SW 1271 (cell line): ENCODE results near the gene GDI2.
A peak's percentile ranks its signal among the peaks of the same experiment; 100 is the strongest.
"Not testable (repeated sequence)": the region's sequence is repeated elsewhere in the genome, so short reads cannot be mapped to it uniquely, and the experiment has no call there.

ENCODE experiments used
- DNase-seq, 2 experiments: peaks; one replicate each; lab custom pipeline; 2025; lab: John Stamatoyannopoulos, UW

GDI2 gene

DNA sequence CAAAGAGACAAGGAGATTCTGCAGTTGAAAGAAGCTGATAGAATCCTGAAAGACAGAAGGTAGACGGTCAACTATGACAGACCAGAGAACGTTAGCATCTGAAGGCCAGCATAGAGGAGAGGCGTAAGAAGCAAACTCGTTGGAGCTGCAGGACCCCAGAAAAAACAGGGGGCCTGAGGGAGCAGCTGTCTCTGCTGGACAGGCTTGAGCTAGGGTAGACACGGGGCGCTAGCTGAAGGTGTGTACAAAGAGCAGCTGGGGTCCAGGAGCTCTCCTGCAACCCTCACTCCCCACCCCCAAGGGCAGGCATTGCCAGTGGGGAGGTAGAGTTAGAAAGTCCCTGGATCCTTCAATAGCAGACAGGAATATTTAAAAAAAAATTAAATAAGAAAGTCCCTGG, 14.6 kb upstream of the GDI2 start:
- DNase-seq, result no peak

DNA sequence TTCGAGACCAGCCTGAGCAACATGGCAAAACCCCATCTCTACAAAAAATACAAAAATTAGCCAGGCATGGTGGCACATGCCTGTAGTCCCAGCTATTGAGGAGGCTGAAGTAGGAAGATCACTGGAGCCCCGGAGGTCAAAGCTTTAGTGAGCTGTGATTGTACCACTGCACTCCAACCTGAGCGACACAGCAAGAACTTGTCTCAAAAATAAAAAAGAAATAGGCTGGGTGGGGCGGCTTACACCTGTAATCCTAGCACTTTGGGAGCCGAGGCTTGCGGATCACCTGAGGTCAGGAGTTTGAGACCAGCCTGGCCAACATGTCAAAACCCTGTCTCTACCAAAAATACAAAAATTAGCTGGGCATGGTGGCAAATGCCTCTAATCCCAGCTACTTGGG, 13.3 kb upstream of the GDI2 start:
- not testable (repeated sequence) for DNase-seq

DNA sequence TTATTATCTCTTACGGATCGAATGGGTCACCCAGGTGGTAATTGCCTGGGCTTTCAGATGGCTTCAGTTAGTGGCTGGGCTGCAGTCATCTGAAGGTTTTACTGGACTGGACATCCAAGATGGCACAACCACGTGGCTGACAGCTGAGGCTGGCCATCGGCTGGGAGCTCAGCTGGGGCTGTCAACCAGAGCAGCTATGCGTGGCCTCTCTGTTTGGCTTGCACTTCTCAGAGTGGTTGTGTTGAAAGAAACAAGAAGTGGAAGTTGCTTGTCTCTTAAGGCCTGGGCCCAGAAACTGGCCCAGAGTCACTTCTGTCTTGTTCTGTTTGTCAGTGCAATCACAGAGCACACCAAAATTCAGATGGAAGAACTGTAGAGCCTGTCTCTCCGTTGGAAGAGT, 5.7 kb upstream of the GDI2 start:
- no peak for DNase-seq

GRCh38 chr10:5818048-5818331, 4.8 kb upstream of the GDI2 start:
- DNase-seq, result no peak

DNA sequence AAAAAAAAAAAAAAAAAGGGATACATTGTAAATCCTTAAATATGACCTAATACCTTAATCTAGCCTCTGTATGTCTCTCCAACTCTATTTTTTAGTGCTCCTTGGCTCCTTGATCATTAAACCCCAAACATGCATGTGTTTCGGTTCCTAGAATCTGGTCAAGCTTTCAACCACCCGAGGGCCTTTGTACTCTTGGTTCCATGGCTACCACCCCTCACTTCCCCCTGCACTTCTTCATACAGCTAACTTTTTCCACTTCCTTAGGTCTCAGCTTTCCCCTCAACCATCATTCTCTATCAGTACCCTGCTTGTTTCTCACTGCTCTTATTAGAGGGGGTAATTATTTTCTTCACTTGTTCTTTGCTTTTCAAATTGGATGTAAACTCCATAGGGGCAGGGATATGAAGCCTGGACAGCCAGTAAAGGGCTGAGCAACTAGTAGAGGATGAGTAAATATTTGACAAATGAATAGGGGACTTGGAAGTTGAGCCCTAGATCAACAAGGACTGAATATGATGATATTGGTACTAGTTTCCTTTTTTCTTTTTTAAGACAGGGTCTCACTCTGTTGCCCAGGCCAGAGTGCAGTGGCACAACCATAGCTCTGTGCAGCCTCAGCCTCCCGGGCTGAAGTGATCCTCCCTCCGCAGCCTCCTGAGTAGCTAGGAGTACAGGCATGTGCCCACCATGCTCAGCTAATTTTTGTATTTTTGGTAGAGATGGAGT, 4.3 kb upstream of the GDI2 start:
- DNase-seq, result no peak

- no peak for DNase-seq
Measured at GRCh38 chr10:5816170-5816569, 2.9 kb upstream of the GDI2 start.

GRCh38 chr10:5814110-5815107, 1.2 kb upstream of the GDI2 start:
- peak in 1 of 2 experiments; percentile 52 for DNase-seq

DNA sequence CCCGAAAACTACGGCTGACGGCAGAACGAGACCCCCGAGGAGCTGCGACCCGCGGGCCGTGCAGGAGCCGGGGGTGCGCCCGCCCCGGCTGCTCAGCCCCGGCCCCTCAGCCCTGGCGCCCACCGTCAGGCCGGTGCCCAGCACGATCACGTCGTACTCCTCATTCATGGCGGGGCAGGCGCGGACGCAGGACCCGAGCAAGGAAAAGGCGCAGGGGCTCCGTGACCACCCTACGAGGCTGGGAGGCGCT, 218 bp downstream of the GDI2 start:
- DNase-seq, result no peak

DNA sequence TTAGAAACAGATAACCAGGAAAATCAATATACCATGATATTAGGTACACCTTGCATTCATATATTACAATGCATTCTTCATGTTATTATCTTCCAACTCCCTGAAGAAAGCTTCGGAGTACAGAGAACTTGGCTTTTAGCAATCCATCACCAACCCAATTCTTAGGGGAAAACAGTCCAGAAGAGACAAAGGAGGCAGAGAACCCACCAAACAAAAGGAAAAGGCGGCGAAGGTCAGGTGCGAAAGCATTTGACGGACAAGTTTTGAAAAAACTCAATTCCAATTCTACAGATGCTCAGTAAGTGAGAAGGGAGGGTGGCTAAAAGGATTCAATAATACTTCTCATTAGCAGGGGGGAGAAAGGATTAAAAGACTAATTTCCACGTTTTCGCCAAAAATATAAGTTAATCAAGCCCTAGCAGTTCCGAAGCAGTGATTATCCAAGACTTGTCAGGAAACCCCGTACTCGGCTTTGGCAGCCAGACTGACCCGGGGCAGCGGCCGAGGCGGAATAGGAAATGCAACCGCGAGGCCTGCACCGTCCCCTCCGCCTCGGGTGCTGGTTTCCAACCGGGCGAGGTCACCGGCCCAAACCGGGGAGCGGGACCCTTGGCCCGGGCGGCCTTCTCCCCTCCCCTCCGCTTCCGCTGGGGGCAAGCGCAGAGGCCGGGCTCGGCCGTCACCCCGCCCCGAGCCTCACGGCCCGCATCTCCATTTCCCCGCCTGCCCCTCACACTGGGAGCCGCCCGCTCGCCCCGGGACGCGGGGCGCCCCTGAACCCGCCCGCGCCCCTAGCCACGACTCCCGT, 747 bp downstream of the GDI2 start:
- peak in 1 of 2 experiments; percentile 8 for DNase-seq

DNA sequence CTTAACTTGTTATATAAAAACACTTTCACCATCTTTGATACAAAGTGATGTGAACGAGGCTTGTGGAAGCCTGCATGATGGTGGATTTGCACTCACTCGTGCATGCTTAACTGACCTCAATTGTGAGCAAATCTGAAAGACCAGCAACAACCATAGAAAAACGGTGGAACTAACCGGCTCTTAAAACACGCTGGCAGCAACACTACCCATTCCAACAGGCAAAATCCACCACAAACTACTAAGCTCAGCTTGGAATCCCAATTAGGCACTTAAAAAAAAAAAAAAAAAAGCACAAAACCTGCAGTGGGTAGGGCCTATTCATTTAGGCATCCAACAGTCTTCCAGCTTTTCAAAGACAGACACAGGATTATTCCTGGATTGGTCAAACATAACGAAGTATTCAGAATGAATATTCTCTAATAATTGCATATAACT, 1.8 kb downstream of the GDI2 start:
- DNase-seq, result peak in 1 of 2 experiments; percentile 41

GRCh38 chr10:5810225-5810624, 3.0 kb downstream of the GDI2 start:
- no peak for DNase-seq

DNA sequence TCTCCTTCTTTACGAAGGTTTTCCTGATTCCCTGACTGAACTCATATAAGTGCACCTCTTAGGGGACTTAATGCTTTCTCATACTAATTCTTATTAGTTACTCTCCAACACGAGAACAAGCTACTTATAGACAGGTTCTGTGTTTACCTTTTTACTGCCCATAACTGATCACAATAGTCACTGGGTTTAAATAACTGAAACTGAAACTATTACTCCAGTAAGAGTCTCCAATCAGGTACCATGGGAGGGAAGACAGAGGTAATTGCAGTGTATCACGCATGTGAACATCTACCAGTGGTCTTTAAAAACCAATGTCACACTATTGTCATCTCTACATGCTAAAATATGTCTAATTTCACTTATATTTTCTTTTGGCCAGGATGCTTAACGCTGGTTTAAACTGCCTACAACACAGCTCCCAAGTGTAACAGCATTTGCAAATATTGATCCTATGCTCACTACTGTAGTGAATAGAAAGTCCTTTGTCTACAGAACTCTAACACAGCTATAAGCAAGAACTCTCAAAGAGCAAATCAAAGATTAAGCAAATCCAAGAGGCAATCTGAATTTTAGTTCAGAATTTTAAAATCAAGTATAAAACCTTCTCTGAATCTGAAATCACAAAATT, 3.6 kb downstream of the GDI2 start:
- no peak for DNase-seq

DNA sequence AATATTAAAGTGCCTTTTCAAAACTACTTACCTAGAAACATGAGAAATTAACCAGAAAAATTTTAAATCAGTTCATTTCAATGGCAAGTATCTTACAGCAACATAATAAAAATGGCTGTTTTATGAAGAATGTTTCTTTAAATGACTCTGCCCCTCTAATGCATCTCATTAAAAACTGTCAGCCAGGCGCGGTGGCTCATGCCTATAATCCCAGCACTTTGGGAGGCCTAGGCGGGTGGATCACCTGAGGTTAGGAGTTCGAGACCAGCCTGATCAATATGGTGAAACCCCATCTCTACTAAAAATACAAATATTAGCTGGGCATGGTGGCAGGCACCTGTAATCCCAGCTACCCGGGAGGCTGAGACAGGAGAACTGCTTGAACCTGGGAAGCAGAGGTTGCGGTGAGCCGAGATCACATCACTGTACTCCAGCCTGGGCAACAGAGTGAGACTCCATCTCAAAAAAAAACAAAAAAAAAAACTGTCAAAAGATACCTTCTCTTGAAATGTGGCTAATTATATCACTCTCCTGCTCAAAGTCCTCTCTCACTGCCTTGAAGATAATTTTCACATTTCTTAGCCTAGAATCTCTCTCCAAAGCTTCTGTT, 4.3 kb downstream of the GDI2 start:
- not testable (repeated sequence) for DNase-seq

- no peak for DNase-seq
Measured at GRCh38 chr10:5806745-5807144, 6.5 kb downstream of the GDI2 start.

DNA sequence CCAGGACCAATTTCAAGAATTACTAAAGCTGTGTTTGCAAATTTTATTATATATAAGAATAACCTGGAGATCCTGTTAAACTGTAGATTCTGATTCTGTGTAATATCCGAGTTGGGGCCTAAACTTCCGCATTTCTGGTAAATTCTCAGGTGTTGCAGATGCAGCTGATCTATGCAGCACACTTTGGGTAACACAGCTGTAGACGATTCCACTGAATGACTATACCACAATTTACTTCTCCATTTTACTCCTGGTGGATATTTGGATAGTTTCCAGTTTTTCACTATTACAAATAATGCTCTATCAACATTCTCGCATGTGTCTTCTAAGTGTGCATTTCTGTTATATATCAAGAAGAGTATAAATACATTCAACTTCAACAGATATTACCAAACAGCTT, 7.5 kb downstream of the GDI2 start:
- DNase-seq, result no peak

DNA sequence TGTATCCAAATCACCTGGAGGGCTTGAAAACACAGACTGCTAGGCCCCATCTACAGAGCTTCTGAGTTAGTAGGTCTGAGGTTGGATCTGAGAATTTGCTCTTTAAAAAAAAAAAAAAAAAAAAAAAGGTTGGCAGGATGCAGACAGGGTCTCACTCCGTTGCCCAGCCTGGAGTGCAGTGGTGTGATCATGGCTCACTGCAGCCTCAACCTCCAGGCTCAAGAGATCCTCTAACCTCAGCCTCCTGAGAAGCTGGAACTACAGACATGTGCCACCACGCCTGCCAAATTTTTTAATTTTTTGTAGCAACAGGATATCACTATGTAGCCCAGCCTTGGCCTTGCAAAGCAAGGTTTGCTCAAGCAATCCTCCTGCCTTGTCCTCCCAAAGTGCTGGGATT, 8.0 kb downstream of the GDI2 start:
- DNase-seq, result no peak

DNA sequence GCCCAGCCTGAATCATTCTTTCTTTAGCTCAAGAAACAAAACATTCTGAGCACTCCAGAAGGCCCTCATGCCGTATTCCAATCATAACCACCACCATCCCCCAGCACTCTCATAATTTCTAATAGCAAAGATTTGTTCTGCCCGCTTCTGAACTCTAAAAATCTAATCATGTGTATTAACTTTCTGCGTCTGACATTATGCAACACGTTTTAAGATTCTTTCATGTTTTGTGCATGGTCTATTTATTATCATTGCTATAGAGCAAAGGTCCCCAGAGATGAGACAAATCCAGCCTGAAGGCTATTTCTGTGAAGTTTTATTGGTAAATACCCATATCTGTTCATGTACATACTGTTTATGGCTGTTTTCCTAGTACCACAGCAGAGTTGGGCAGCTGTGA, 8.8 kb downstream of the GDI2 start:
- no peak for DNase-seq

DNA sequence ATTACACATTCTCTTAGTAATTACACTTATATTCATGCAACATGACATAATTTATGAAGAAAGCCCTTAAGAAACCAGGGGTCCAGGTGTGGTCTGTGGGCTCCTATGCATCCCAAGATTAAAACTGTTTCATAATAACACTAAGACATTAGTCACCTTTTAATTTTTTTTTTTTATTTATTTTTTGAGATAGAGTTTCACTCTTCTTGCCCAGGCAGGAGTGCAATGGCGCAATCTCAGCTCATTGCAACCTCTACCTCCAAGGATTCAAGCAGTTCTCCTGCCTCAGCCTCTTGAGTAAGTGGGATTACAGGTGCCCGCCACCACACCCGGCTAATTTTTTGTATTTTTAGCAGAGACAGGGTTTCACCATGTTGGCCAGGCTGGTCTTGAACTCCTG, 12.5 kb downstream of the GDI2 start:
- no peak for DNase-seq

DNA sequence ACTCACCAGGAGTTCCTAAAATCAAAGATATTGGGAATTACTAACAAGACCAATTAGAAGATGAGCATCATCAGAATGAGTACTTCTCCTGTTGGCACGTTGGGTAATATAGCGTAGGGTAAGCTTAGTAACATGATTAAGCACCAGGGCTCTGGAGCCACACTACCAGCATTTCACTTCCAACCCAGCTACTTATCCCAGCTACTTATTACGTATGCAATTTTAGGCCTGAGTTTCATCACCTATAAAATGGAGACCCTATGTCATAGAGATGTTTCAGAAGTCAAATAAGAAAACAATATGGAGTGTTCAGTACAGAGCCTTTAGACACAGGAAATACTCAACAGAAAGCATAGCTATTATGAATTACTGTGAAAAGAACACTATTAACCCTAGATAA, 19.0 kb downstream of the GDI2 start:
- DNase-seq, result no peak

DNA sequence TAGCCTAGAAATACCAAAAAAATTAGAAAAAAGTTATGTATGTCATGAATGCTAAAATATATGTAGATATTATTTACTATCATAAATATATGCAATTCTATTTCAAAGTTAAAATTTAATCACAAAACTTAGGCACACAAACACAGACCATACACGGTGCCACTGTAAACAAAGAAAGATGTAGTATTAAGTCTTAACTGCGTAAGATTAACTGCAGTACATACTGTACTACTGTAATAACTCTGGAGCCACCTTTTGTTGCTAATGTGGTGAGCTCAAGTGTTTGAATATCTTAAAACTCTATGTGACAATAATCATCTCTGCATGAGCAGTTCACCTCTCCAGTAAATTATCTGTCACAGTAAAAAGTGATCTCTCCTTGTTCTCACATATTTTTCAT, 23.6 kb downstream of the GDI2 start:
- DNase-seq, result no peak

DNA sequence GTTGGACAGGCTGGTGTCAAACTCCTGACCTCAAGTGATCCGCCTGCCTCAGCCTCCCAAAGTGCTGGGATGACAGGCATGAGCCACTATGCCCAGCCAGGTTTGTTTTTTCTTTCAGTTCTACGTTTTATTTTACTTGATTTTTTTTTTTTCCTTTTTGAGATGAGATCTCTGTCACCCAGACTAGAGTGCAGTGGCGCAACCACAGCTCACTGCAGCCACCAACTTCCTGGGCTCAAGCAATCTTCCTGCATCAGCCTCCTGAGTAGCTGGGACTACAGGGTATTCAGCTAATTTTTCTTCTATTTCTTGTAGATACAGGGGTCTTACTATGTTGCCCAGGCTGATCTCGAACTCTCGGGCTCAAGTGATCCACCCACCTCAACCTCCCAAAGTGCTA, 24.3 kb downstream of the GDI2 start:
- no peak for DNase-seq

GRCh38 chr10:5783300-5783699, 29.9 kb downstream of the GDI2 start:
- DNase-seq, result no peak
